Activated T-cell treated with anti-CD3 and anti-CD28 coated beads, Interleukin-2, amount 50 U/mL, for 48 hours (primary cell): ENCODE data around the gene PRLHR.
A peak's percentile ranks its signal among the peaks of the same experiment; 100 is the strongest.

Experiments
- DNase-seq, 2 experiments: peaks; one replicate each; pipeline ENCODE4 v3.0.0-alpha.2; 2020

PRLHR gene

DNA sequence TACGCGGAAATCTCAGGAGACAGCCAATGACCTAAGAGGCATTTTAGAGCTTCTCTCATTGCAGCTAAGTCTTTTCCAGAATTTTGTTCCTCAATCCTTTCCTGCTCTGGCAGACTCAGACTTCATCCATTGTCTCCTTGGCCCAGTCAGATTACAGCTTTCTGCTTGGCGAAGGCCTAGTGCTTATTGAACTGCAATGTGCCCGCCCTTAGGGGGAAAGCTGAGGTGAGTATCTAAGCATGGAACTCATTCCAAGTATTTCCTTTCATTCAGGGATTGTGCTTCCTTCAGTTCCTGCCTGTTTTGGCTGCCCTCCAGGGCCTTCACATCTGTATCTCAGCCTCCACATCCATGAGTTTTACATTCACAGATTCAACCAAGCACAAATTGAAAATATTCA lies 37.5 kb downstream of the PRLHR start:
- DNase-seq, result no peak

DNA sequence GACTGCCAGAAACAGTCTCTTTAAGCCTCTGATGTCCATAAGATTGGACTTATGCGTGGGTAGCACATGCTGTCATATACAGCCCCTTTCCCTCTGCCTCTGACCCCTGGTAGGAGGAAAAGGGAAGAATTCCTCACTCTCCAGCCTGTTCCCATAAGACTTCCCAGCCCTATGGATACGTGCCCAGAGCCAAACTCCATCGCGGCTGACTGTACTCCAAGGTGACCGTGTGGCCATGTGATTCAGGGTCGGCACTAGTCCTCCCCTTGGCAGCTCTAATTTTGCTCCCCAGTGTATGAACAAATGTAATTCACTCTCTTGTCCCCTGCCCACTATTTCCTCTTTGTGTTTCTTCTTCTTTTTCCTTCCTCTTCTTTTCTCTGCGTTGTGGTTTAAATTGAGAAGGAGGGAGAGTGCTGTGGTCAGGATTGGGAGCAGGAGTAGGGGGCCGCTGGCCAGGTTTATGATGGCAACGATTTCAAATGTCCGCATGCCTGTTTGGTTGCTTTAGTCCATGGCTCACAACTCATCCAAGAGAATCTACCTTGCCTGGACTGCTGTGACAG lies 43.8 kb downstream of the PRLHR start:
- no peak for DNase-seq

- DNase-seq, result no peak
Measured at GRCh38 chr10:118547282-118547681, 48.2 kb downstream of the PRLHR start.

- no peak for DNase-seq
Measured at GRCh38 chr10:118546479-118546878, 49.0 kb downstream of the PRLHR start.

DNA sequence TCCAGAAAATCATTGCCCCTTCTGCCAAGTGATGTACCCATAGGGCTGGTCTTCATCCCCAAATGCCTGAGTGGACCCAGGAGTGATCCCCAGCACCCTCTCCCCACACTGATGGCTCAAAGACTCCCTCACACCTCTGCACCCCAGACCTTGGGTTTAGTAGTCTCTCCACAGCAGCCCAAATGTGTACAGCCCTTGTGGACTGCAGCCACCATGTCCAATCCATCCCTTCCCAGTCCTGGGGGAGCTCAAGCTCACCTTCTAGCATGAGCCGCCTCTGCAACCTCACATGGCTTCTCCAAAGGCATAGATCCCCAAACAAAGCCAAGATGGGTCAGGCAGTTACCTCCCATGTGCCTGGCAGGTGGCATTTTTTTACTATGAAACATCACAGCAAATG lies 50.1 kb downstream of the PRLHR start:
- no peak for DNase-seq

- DNase-seq, result no peak
Measured at GRCh38 chr10:118544401-118544948, 51.0 kb downstream of the PRLHR start.

DNA sequence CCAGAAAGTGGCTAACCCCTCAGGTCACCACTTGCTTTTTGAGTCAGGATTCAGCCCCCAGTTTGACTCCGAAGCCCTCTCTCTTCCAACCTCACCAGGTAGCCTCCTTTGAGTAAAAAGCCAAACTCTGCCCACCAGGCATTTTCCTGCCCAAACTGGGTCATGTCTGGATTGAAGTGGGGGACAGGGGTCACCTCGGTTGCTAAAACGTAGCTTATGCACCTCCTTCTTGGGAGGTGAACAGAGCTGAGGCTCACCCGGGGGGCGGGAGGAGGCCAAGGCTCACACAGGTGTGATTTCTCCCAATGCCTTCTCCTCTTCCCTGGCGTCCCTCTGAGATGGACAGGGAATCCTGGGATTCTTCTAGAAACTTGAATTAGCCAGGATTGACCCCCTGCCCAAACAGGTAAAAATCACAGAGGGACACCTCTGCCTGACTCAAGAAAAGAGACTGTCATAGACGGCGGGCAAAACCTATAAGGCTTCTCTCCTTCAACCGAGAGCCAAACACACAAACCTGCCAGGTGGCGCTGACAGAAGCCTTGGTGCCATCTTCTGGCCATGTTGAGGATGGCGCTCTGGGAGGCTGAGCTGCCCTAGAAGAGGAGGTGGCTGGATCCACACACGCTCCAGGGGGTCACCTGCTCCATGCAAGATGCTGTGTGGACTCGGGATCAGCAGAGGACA lies 51.6 kb downstream of the PRLHR start:
- DNase-seq, result peak; percentile 53 to 59

DNA sequence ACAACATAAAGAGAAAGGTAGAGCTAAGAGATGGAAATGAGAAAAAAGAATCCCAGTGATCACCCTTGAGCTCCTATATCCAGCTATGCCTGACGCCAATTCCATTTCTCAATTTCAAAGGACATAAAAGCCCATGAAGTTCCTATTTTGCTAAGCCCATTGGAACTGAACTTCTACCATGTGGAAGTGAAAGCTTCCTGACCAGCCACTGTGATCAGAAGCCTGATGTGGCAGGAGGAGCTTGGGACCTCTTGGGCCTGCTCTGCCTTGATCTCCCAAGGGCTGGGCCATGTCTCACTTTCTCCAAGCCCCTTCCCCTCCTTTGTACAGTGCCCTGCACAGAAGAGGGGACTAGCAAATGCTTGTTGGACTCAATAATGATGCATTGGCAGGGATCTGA lies 52.7 kb downstream of the PRLHR start:
- DNase-seq, result no peak

- DNase-seq, result no peak
Measured at GRCh38 chr10:118542205-118542604, 53.2 kb downstream of the PRLHR start.

DNA sequence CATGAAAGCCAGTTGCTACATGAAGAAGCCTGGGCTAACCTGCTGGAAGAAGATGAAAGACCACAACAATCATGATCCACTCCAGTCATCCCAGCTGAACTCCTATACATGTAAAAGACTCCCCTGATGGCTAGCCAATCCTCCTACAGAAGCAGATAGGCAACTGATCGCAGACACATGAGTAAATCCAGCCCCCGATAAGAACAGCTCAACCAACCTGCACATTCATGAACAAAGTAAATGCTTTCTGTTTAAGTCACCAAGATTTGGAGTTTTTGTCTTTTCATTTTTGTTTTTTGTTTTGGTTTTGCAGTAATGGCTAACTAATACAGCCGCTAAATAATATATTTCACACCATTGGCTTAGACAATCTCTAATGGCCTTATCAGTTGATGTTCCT lies 53.7 kb downstream of the PRLHR start:
- DNase-seq, result no peak
